H1 (cell line): Measurements from ENCODE around the gene HS3ST5. TPM values are rescaled to one million over a fixed set of nuclear protein-coding genes. Genes with fewer than 3 reads are reported as not detected.

ENCODE experiments used
- CTCF ChIA-PET: fragments of 300-600 bp; sonication (Branson Sonifier 250); formaldehyde crosslinking; loops from one replicate; lab custom pipeline; 2021; ENCODE audit not compliant: partially characterized antibody; lab: Charles Lee
- POLR2A ChIA-PET: fragments of 300-600 bp; sonication (Branson Sonifier 250); formaldehyde crosslinking; loops from one replicate; lab custom pipeline; 2021; ENCODE audit warnings: inconsistent platforms; ENCODE audit not compliant: partially characterized antibody; lab: Charles Lee
- DNase-seq, 2 experiments: peaks; one replicate each; pipeline versions ENCODE4 v3.0.0 to v3.0.0-alpha.2; 2010 to 2022; ENCODE audit warnings: low spot score in 2 of 2, low read depth in 1 of 2, mixed read lengths in 1 of 2
- FAIRE-seq: peaks from 2 replicates; lab custom pipeline; 2011; peaks lifted over from hg19 to GRCh38; lab: Jason Lieb, UNC
- H2AFZ ChIP-seq: 2 replicates; pipeline ENCODE4 v1.8.1; 2012; ENCODE audit warnings: low read length, inconsistent platforms
- H2AK5ac ChIP-seq: 2 replicates; pipeline ENCODE4 v1.6.1; 2013; ENCODE audit warnings: low read depth, low read length
- H2BK120ac ChIP-seq: replicated peaks from 2 replicates; pipeline ENCODE3; 2013; ENCODE audit warnings: low read depth, low read length, inconsistent platforms
- H2BK12ac ChIP-seq: 2 replicates; pipeline ENCODE4 v1.6.1; 2013; ENCODE audit warnings: low read depth, low read length
- H2BK15ac ChIP-seq: 2 replicates; pipeline ENCODE4 v1.6.1; 2013; ENCODE audit warnings: low read length
- H2BK20ac ChIP-seq: 2 replicates; pipeline ENCODE4 v1.6.1; 2013; ENCODE audit warnings: low read length
- H2BK5ac ChIP-seq: 2 replicates; pipeline ENCODE4 v1.6.1; 2013; ENCODE audit warnings: low read depth, low read length
- H3K14ac ChIP-seq: 2 replicates; pipeline ENCODE4 v1.6.1; 2013; ENCODE audit warnings: inconsistent platforms; ENCODE audit not compliant: insufficient read length
- H3K18ac ChIP-seq: 2 replicates; pipeline ENCODE4 v1.6.1; 2013; ENCODE audit warnings: low read length; ENCODE audit errors: extremely low read depth
- H3K23ac ChIP-seq: 2 replicates; pipeline ENCODE4 v1.6.1; 2013; ENCODE audit warnings: inconsistent platforms; ENCODE audit not compliant: insufficient read length
- H3K23me2 ChIP-seq: 2 replicates; pipeline ENCODE4 v1.6.1; 2013; ENCODE audit warnings: low read depth, low read length
- H3K27ac ChIP-seq: 2 replicates; pipeline ENCODE4 v1.6.1; 2011; ENCODE audit warnings: low read depth, low read length, inconsistent platforms
- H3K27me3 ChIP-seq, 4 experiments: replicated peaks in 1 of 4; 1 replicate in 1 of 4; 2 replicates in 3 of 4; pipeline versions ENCODE4 v1.6.1 to v1.8.1; 2011 to 2013; ENCODE audit warnings: low read length in 3 of 4, mild to moderate bottlenecking in 3 of 4, inconsistent platforms in 2 of 4, mixed read lengths in 2 of 4, moderate library complexity in 1 of 4; ENCODE audit not compliant: control insufficient read depth in 3 of 4, insufficient read depth in 3 of 4; ENCODE audit errors: extremely low read depth in 1 of 4
- H3K36me3 ChIP-seq, 4 experiments: 2 replicates each; pipeline versions ENCODE4 v1.6.1 to v1.8.1; 2011 to 2013; ENCODE audit warnings: mild to moderate bottlenecking in 4 of 4, low read length in 3 of 4, moderate library complexity in 2 of 4, control low read depth in 1 of 4, inconsistent platforms in 1 of 4; ENCODE audit not compliant: insufficient read depth in 4 of 4, control insufficient read depth in 2 of 4
- H3K4ac ChIP-seq: replicated peaks from 2 replicates; pipeline ENCODE3; 2013; ENCODE audit warnings: low read length, low read depth, mixed read lengths, inconsistent platforms; ENCODE audit not compliant: insufficient read length
- H3K4me1 ChIP-seq, 4 experiments: replicated peaks in 1 of 4; 1 replicate in 1 of 4; 2 replicates in 3 of 4; pipeline versions ENCODE4 v1.6.1 to v1.8.1; 2011 to 2013; ENCODE audit warnings: low read length in 3 of 4, inconsistent platforms in 2 of 4, mixed read lengths in 1 of 4; ENCODE audit not compliant: insufficient read depth in 4 of 4, control insufficient read depth in 3 of 4
- H3K4me2 ChIP-seq, 2 experiments: 2 replicates each; pipeline versions ENCODE4 v1.6.1 to v1.8.1; 2011 to 2013; ENCODE audit warnings: low read depth in 2 of 2, low read length in 2 of 2, control low read depth in 1 of 2, inconsistent platforms in 1 of 2, mild to moderate bottlenecking in 1 of 2; ENCODE audit not compliant: insufficient read depth in 1 of 2
- H3K4me3 ChIP-seq, 4 experiments: fragments of 200-600, 300-600 bp in 1 of 4; sonication (generic), shearing (Covaris generic), sonication (Bioruptor Twin) in 1 of 4; 2 replicates each; pipeline versions ENCODE4 v1.5.1 to v1.8.1; 2011 to 2016; ENCODE audit warnings: low read length in 4 of 4, low read depth in 3 of 4, control low read depth in 2 of 4, inconsistent platforms in 2 of 4, mild to moderate bottlenecking in 2 of 4, mixed read lengths in 1 of 4, moderate library complexity in 1 of 4; ENCODE audit not compliant: insufficient read depth in 2 of 4; ENCODE audit errors: extremely low read depth in 1 of 4
- H3K56ac ChIP-seq: replicated peaks from 2 replicates; pipeline ENCODE3; 2013; ENCODE audit warnings: low read depth, mild to moderate bottlenecking, mixed read lengths, low read length, inconsistent platforms; ENCODE audit not compliant: insufficient read length
- H3K79me1 ChIP-seq: 2 replicates; pipeline ENCODE4 v1.6.1; 2013; ENCODE audit warnings: low read depth, low read length, control low read depth
- H3K79me2 ChIP-seq, 2 experiments: 2 replicates each; pipeline versions ENCODE4 v1.6.1 to v1.8.1; 2012 to 2013; ENCODE audit warnings: low read length in 2 of 2, mild to moderate bottlenecking in 2 of 2, inconsistent platforms in 1 of 2; ENCODE audit not compliant: insufficient read depth in 2 of 2, control insufficient read depth in 1 of 2
- H3K9ac ChIP-seq, 4 experiments: replicated peaks in 1 of 4; 1 replicate in 1 of 4; 2 replicates in 3 of 4; pipeline versions ENCODE4 v1.6.1 to v1.8.1; 2011 to 2013; ENCODE audit warnings: low read depth in 3 of 4, low read length in 3 of 4, control low read depth in 2 of 4, mild to moderate bottlenecking in 2 of 4, moderate library complexity in 2 of 4, inconsistent platforms in 1 of 4; ENCODE audit errors: extremely low read depth in 1 of 4
- H3K9me3 ChIP-seq, 2 experiments: 2 replicates each; pipeline versions ENCODE4 v1.6.1 to v1.8.1; 2012 to 2013; ENCODE audit warnings: mild to moderate bottlenecking in 2 of 2, moderate library complexity in 2 of 2, control low read depth in 1 of 2, inconsistent platforms in 1 of 2, low read depth in 1 of 2, low read length in 1 of 2, mixed read lengths in 1 of 2; ENCODE audit not compliant: insufficient read depth in 2 of 2
- H4K20me1 ChIP-seq, 2 experiments: replicated peaks in 1 of 2; 2 replicates each; pipeline versions ENCODE3 to v1.8.1; 2011 to 2013; ENCODE audit warnings: inconsistent platforms in 2 of 2, low read length in 2 of 2, mild to moderate bottlenecking in 1 of 2; ENCODE audit not compliant: insufficient read depth in 2 of 2, control insufficient read depth in 1 of 2
- H4K5ac ChIP-seq: 2 replicates; pipeline ENCODE4 v1.6.1; 2013; ENCODE audit warnings: low read length, low read depth, mixed read lengths, inconsistent platforms; ENCODE audit not compliant: insufficient read length
- H4K8ac ChIP-seq: 2 replicates; pipeline ENCODE4 v1.8.0; 2013; ENCODE audit warnings: mild to moderate bottlenecking, moderate library complexity, low read length, inconsistent platforms; ENCODE audit not compliant: insufficient read depth; ENCODE audit errors: extremely low read depth
- H4K91ac ChIP-seq: replicated peaks from 2 replicates; pipeline ENCODE3; 2013; ENCODE audit warnings: low read length, mixed read lengths, inconsistent platforms; ENCODE audit not compliant: insufficient read length
- CBX8 ChIP-seq: fragments of 300-800, 300-1000 bp; sonication (generic); IDR thresholded peaks from 2 replicates; pipeline ENCODE4 v1.7.1; 2016; ENCODE audit warnings: low read depth, low read length, borderline replicate concordance
- CTBP2 ChIP-seq: IDR thresholded peaks from 2 replicates; pipeline ENCODE4 v1.7.0; 2011; ENCODE audit warnings: borderline replicate concordance, mild to moderate bottlenecking, moderate library complexity, mixed read lengths, low read length; ENCODE audit not compliant: insufficient read depth, insufficient read length
- EGR1 ChIP-seq: IDR thresholded peaks from 2 replicates; pipeline ENCODE4 v1.6.1; 2011; ENCODE audit warnings: low read depth, low read length, borderline replicate concordance
- KDM5A ChIP-seq: fragments of 200-600 bp; IDR thresholded peaks from 2 replicates; pipeline ENCODE4 v1.7.1; 2012; ENCODE audit warnings: mild to moderate bottlenecking, low read length, inconsistent platforms, mixed read lengths
- MAFK ChIP-seq: IDR thresholded peaks from 2 replicates; pipeline ENCODE4 v1.6.1; 2012; ENCODE audit warnings: low read depth, mild to moderate bottlenecking, improper control_type of control experiment, low read length
- MAX ChIP-seq: IDR thresholded peaks from 2 replicates; pipeline ENCODE4 v1.6.1; 2012; ENCODE audit warnings: inconsistent platforms
- NANOG ChIP-seq: IDR thresholded peaks from 2 replicates; pipeline ENCODE4 v1.6.1; 2011; ENCODE audit warnings: low read length, low read depth, mild to moderate bottlenecking, inconsistent platforms; ENCODE audit not compliant: insufficient read depth, poor library complexity, severe bottlenecking
- POLR2AphosphoS5 ChIP-seq: IDR thresholded peaks from 2 replicates; pipeline ENCODE4 v1.6.1; 2011; ENCODE audit warnings: low read depth, low read length
- RXRA ChIP-seq: IDR thresholded peaks from 2 replicates; pipeline ENCODE4 v1.6.1; 2011; ENCODE audit warnings: low read depth, mild to moderate bottlenecking, low read length, moderate library complexity; ENCODE audit not compliant: insufficient read depth
- SIX5 ChIP-seq: IDR thresholded peaks from 2 replicates; pipeline ENCODE4 v1.6.1; 2011; ENCODE audit warnings: mild to moderate bottlenecking, low read depth, low read length
- YY1 ChIP-seq: IDR thresholded peaks from 2 replicates; pipeline ENCODE4 v1.6.1; 2011; ENCODE audit warnings: low read depth, mild to moderate bottlenecking, low read length
- WGBS, 2 experiments: shearing (Covaris generic) in 1 of 2; methylation state at CpG; one replicate each; pipeline versions ENCODE4 v1.1.6 to v1.1.7; 2013 to 2015; ENCODE audit warnings: low lambda C conversion rate in 2 of 2, mixed read lengths in 2 of 2, inconsistent platforms in 1 of 2, low coverage in 1 of 2, missing lambda C conversion rate in 1 of 2; ENCODE audit not compliant: insufficient replicate concordance in 2 of 2, insufficient coverage in 1 of 2, insufficient read length in 1 of 2; ENCODE audit errors: extremely low coverage in 1 of 2, missing lambda C conversion rate in 1 of 2; 5-methylcytosine and 5-hydroxymethylcytosine counted together
- polyA plus RNA-seq, 7 experiments: library from polyadenylated mRNA; depleted of rRNA in 3 of 7; stranded (reverse) in 5 of 7; unstranded in 2 of 7; fragments of >200 nt in 5 of 7; fragments of 200-250 nt in 2 of 7; gene quantifications; 1 replicate in 5 of 7; 2 replicates in 1 of 7; 4 replicates in 1 of 7; pipeline versions ENCODE4 v1.2.1 to v1.2.3, GENCODE V29; 2011 to 2013; ENCODE audit warnings: missing spikeins in 2 of 7, mixed read lengths in 2 of 7
- total RNA-seq: library from RNA; stranded (reverse); fragmentation: NEBNext Ultra II Directional; extraction: Animal tissue kit (Norgen Biotek cat#: 25700); gene quantifications from 2 replicates; pipeline ENCODE4 v1.2.1, GENCODE V29; 2021

The HS3ST5 gene
- total and polyA plus RNA-seq, 2 of the 8 experiments (the other 6 are each of a cell fraction or from before 2014, with no cell fraction given): 1.2 to 9.9 TPM

- DNase-seq (no peak), FAIRE-seq (no peak)
- Histone ChIP-seq H3K36me3 (no peaks in the 10 kb centered on the region; a peak in 1 of 8 replicates), H3K27ac (no peak overlapping the region), H3K4me1 (no peaks in the 10 kb centered on the region), H2BK5ac (no peak overlapping the region), H3K4me3 (no peak overlapping the region), H4K91ac (no peak overlapping the region), H4K20me1 (no peaks in the 10 kb centered on the region), H3K23ac (no peak overlapping the region), H3K56ac (no peak overlapping the region), H3K4ac (no peak overlapping the region), H3K9me3 (peaks cover 0 to 5% of the 10 kb centered on the region in 2 experiments; a peak in 1 of 4 replicates), H3K4me2 (no peak overlapping the region), H4K8ac (no peak overlapping the region), H3K9ac (no peak overlapping the region), H2BK20ac (no peak overlapping the region), H3K23me2 (no peaks in the 10 kb centered on the region), H2BK12ac (no peak overlapping the region), H3K18ac (no peak overlapping the region), H2BK120ac (no peak overlapping the region), H2AK5ac (no peak overlapping the region), H3K14ac (no peak overlapping the region), H3K79me1 (no peaks in the 10 kb centered on the region), H3K79me2 (no peaks in the 10 kb centered on the region; a peak in 1 of 4 replicates), H2AFZ (no peak overlapping the region), H2BK15ac (no peak overlapping the region), H3K27me3 (no peaks in the 10 kb centered on the region), H4K5ac (no peak overlapping the region)
- WGBS, 2 experiments: 93% methylated on average over 3 of the region's 3 CpGs; no CpG with 5 or more reads in 1 of the 2 experiments
- TF ChIP-seq CBX8 (no peak), SIX5 (no peak), CTBP2 (no peak), YY1 (no peak), POLR2AphosphoS5 (no peak), NANOG (no peak), MAFK (no peak), KDM5A (no peak), MAX (no peak), RXRA (no peak), EGR1 (no peak)
- ChIA-PET POLR2A (interaction anchor here (0.8 kb wide), 1 partner anchor 114 kb away, joined by 3 read pairs; no protein-coding TSS in a partner anchor), CTCF (no interaction called here)
Observed at GRCh38 chr6:114260810-114261209, 82.0 kb downstream of the HS3ST5 start.
